Measurements from ENCODE around the gene TGFBR3.
A peak's percentile ranks its signal among the peaks of the same experiment; 100 is the strongest.

Gene TGFBR3

GRCh38 chr1:91744953-91745639 lies 140.9 kb downstream of the TGFBR3 start:
- no peak for TF ChIP-seq JUND (IDR thresholded peaks at IDR 0.05; ENCODE audit: low read depth)
- DNase-seq (ENCODE audit: low read depth in 1 of 2, low spot score in 1 of 2), result peak in 1 of 2 experiments; percentile 82
- in situ Hi-C loops (cut with HindIII; ENCODE audit: low pct_unique_long_range_greater_than_20kb, low sequenced_read_pairs), result no loop called here

- in situ Hi-C loops (cut with HindIII; ENCODE audit: low pct_unique_long_range_greater_than_20kb, low sequenced_read_pairs), result no loop called here
- no peak for TF ChIP-seq JUND (IDR thresholded peaks at IDR 0.05; ENCODE audit: low read depth)
- peak in 1 of 2 experiments; percentile 66 for DNase-seq (ENCODE audit: low read depth in 1 of 2, low spot score in 1 of 2)
These were observed 143.1 kb downstream of the TGFBR3 start for GRCh38 chr1:91742848-91743292.

GRCh38 chr1:91741906-91742305 lies 144.0 kb downstream of the TGFBR3 start:
- in situ Hi-C loops (cut with HindIII; ENCODE audit: low pct_unique_long_range_greater_than_20kb, low sequenced_read_pairs), result no loop called here
- no peak for DNase-seq (ENCODE audit: low read depth in 1 of 2, low spot score in 1 of 2)
- TF ChIP-seq JUND (IDR thresholded peaks at IDR 0.05; ENCODE audit: low read depth), result no peak

DNA sequence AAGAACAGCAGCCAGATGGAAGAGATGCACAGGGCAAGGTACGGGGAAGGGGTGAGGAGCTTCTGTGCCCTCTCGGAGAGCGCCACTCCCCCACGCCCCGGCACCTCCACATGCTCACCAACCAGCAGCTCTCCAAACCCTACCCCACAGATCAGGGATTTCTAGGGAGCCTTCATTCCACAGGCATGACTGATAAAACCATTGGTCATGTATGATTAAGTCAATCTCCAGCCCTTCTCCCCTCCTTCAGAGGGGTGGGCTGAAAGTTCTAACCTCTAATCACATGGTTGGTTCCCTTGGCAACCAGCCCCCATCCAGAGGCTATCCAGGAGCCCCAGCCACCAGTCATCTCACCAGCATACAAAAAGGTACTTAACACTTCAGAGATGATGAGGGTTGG lies 144.7 kb downstream of the TGFBR3 start:
- in situ Hi-C loops (cut with HindIII; ENCODE audit: low pct_unique_long_range_greater_than_20kb, low sequenced_read_pairs), result no loop called here
- no peak for DNase-seq (ENCODE audit: low read depth in 1 of 2, low spot score in 1 of 2)
- TF ChIP-seq JUND (IDR thresholded peaks at IDR 0.05; ENCODE audit: low read depth), result no peak

DNA sequence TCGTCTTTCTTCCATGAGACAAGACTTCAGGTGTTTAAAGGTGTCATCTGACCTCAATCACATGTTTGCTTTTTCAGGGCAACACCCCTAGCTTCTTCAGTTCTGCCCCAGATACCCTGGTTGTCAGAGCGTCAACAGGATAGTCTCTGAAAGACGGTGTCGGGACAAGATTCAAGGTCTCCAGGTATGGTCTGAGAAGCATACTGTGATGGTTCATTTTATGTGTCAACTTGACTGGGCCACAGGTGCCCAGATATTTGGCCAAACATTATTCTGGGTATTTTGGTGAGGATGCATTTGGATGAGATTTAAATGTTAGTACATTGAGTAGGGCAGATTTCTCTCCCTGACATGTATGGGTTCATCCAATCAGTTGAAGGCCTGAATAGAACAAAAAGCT lies 148.3 kb downstream of the TGFBR3 start:
- in situ Hi-C loops (cut with HindIII; ENCODE audit: low pct_unique_long_range_greater_than_20kb, low sequenced_read_pairs), result no loop called here
- TF ChIP-seq JUND (IDR thresholded peaks at IDR 0.05; ENCODE audit: low read depth), result no peak
- DNase-seq (ENCODE audit: low read depth in 1 of 2, low spot score in 1 of 2), result no peak

DNA sequence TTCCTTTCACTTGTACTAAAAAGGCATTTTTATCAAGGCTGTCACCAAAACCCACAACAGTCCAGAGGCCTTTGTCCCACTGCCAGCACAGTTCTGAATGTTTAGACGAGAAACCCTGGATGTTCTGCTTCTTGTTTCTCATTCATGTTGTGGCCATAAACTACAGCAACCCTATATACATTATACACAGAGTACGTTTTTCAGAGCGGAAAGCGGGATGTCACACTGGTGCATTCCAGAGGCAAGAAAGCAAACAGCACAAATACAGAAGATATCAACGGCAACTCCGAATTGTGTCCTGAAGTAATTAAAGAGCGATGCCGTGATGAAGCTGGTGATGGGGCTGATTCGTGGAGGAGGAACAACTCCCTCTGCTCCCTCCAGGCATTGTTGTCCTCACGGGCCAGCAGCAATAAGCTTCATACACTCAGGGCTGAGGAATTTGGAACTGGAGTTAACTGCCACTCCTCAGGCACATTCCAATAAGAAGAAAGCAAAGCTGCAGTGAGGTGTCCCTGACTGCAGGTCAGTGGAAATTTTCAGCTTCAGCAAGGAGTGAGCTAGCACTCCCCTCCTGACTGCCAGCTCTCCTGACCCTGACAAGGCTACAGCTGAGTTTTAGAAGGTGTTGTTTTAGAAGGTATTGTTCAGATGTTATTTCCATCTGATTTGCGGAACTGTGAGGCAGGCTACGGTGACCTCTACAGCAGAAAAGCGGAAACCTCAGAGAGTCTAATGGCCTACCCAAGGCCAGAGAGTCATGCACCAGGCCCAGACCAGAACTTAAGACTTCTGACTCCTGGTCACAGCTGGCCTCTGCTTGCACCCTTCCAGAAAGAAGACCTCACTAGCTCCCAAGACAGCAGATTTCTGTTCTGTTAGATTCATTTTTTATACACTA lies 149.0 kb downstream of the TGFBR3 start:
- in situ Hi-C loops (cut with HindIII; ENCODE audit: low pct_unique_long_range_greater_than_20kb, low sequenced_read_pairs), result no loop called here
- TF ChIP-seq JUND (IDR thresholded peaks at IDR 0.05; ENCODE audit: low read depth), result peak; percentile 82; the same call in 1 of the 2 replicates
- DNase-seq (ENCODE audit: low read depth in 1 of 2, low spot score in 1 of 2), result peak; percentile 43 to 94

GRCh38 chr1:91736146-91736714 lies 149.7 kb downstream of the TGFBR3 start:
- TF ChIP-seq JUND (IDR thresholded peaks at IDR 0.05; ENCODE audit: low read depth), result no peak
- in situ Hi-C loops (cut with HindIII; ENCODE audit: low pct_unique_long_range_greater_than_20kb, low sequenced_read_pairs), result no loop called here

GRCh38 chr1:91735266-91735845 lies 150.6 kb downstream of the TGFBR3 start:
- in situ Hi-C loops (cut with HindIII; ENCODE audit: low pct_unique_long_range_greater_than_20kb, low sequenced_read_pairs), result no loop called here
- TF ChIP-seq JUND (IDR thresholded peaks at IDR 0.05; ENCODE audit: low read depth), result no peak

More at GRCh38 chr1:91736146-91736714, 149.7 kb downstream of the TGFBR3 start:
- DNase-seq (ENCODE audit: low read depth in 1 of 2, low spot score in 1 of 2), result no peak

DNA sequence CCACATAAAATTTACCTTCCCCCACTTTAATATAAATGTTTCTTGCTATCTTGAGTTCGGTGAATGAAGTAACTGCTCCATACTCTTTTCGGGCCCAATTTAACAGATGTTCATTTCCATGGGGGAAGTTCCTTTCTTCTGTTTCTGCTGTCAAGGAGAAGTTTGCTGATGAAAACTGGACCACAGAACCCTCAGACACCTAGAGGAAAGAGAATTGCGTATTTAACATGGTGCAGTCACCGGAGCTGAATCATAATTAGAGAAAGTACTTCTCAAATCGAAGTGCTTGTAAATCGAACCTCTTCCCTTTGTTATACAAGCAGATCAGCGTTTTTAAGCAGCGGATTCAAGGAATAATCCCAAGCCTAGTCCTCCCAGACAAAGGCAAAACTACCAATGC lies 151.2 kb downstream of the TGFBR3 start:
- DNase-seq (ENCODE audit: low read depth in 1 of 2, low spot score in 1 of 2), result no peak
- in situ Hi-C loops (cut with HindIII; ENCODE audit: low pct_unique_long_range_greater_than_20kb, low sequenced_read_pairs), result no loop called here
- TF ChIP-seq JUND (IDR thresholded peaks at IDR 0.05; ENCODE audit: low read depth), result no peak

More at GRCh38 chr1:91735266-91735845, 150.6 kb downstream of the TGFBR3 start:
- DNase-seq (ENCODE audit: low read depth in 1 of 2, low spot score in 1 of 2), result no peak

- TF ChIP-seq JUND (IDR thresholded peaks at IDR 0.05; ENCODE audit: low read depth), result no peak
- in situ Hi-C loops (cut with HindIII; ENCODE audit: low pct_unique_long_range_greater_than_20kb, low sequenced_read_pairs), result no loop called here
- no peak for DNase-seq (ENCODE audit: low read depth in 1 of 2, low spot score in 1 of 2)
These were observed 152.7 kb downstream of the TGFBR3 start for GRCh38 chr1:91733108-91733710.

- in situ Hi-C loops (cut with HindIII; ENCODE audit: low pct_unique_long_range_greater_than_20kb, low sequenced_read_pairs), result no loop called here
- DNase-seq (ENCODE audit: low read depth in 1 of 2, low spot score in 1 of 2), result peak in 1 of 2 experiments; percentile 74
- TF ChIP-seq JUND (IDR thresholded peaks at IDR 0.05; ENCODE audit: low read depth), result no peak
These were observed 153.5 kb downstream of the TGFBR3 start for GRCh38 chr1:91732291-91733107.

Data from T47D (cell line).